HepG2 (cell line): ENCODE data around the gene NCF4. TPM values are rescaled to one million over a fixed set of nuclear protein-coding genes. Genes with fewer than 3 reads are reported as not detected.

Experiments
- ARHGAP35 ChIP-seq: sonication (generic); formaldehyde crosslinking; IDR thresholded peaks from 2 replicates; pipeline ENCODE4 v1.9.0; 2022; ENCODE audit warnings: mild to moderate bottlenecking, inconsistent platforms, moderate library complexity, missing genetic modification reagents, borderline replicate concordance
- DRAP1 ChIP-seq: IDR thresholded peaks from 2 replicates; pipeline ENCODE4 v1.6.1; 2016; ENCODE audit warnings: missing genetic modification reagents, missing compliant biosample characterization
- EHMT2 ChIP-seq: fragments of 200-600 bp; sonication (generic); IDR thresholded peaks from 2 replicates; pipeline ENCODE4 v1.7.0; 2017; ENCODE audit warnings: antibody characterized with exemption, low read depth, low read length, borderline replicate concordance
- HMG20B ChIP-seq: conservative IDR thresholded peaks from 2 replicates; pipeline ENCODE4 v1.6.1; 2016; ENCODE audit warnings: missing genetic modification reagents, missing compliant biosample characterization
- MIXL1 ChIP-seq: IDR thresholded peaks from 2 replicates; pipeline ENCODE4 v1.6.1; 2016
- POLR2G ChIP-seq: fragments of 200-400 bp; formaldehyde crosslinking; IDR thresholded peaks from 2 replicates; pipeline ENCODE4 v1.6.1; 2018; ENCODE audit warnings: mild to moderate bottlenecking, low read depth, low read length, moderate library complexity
- TEAD2 ChIP-seq: sonication (generic); formaldehyde crosslinking; IDR thresholded peaks from 2 replicates; pipeline ENCODE4 v1.9.0; 2021; ENCODE audit warnings: missing genetic modification reagents
- TGIF2 ChIP-seq: IDR thresholded peaks from 2 replicates; pipeline ENCODE4 v1.6.1; 2016; ENCODE audit warnings: control low read depth, missing compliant biosample characterization
- TP53 ChIP-seq: sonication (generic); formaldehyde crosslinking; conservative IDR thresholded peaks from 2 replicates; pipeline ENCODE4 v1.4.0; 2020; ENCODE audit warnings: missing genetic modification reagents
- ZC3H4 ChIP-seq: sonication (generic); formaldehyde crosslinking; IDR thresholded peaks from 2 replicates; pipeline ENCODE4 v1.4.0; 2020; ENCODE audit warnings: missing genetic modification reagents, borderline replicate concordance
- ZHX1 ChIP-seq: sonication (generic); formaldehyde crosslinking; IDR thresholded peaks from 2 replicates; pipeline ENCODE4 v1.8.1; 2022; ENCODE audit warnings: low read depth, mild to moderate bottlenecking, missing genetic modification reagents
- ZNF10 ChIP-seq: sonication (generic); formaldehyde crosslinking; IDR thresholded peaks from 2 replicates; pipeline ENCODE4 v1.4.0; 2020; ENCODE audit warnings: mild to moderate bottlenecking, low read depth, missing genetic modification reagents, borderline replicate concordance
- ZNF136 ChIP-seq: sonication (generic); formaldehyde crosslinking; IDR thresholded peaks from 2 replicates; pipeline ENCODE4 v1.8.1; 2022; ENCODE audit warnings: low read depth, mild to moderate bottlenecking, moderate library complexity, missing genetic modification reagents
- ZNF264 ChIP-seq: sonication (generic); formaldehyde crosslinking; IDR thresholded peaks from 2 replicates; pipeline ENCODE4 v1.4.0; 2020; ENCODE audit warnings: missing genetic modification reagents
- ZNF317 ChIP-seq: sonication (generic); formaldehyde crosslinking; IDR thresholded peaks from 2 replicates; pipeline ENCODE4 v1.5.0; 2020; ENCODE audit warnings: mild to moderate bottlenecking, missing genetic modification reagents
- ZNF501 ChIP-seq: sonication (generic); formaldehyde crosslinking; IDR thresholded peaks from 2 replicates; pipeline ENCODE4 v1.5.1; 2020; ENCODE audit warnings: mild to moderate bottlenecking, moderate library complexity, missing genetic modification reagents
- ZNF530 ChIP-seq: sonication (generic); formaldehyde crosslinking; IDR thresholded peaks from 2 replicates; pipeline ENCODE4 v1.5.0; 2020; ENCODE audit warnings: low read depth, mild to moderate bottlenecking, missing genetic modification reagents
- ZNF609 ChIP-seq: sonication (generic); formaldehyde crosslinking; IDR thresholded peaks from 2 replicates; pipeline ENCODE4 v1.4.0; 2020; ENCODE audit warnings: mild to moderate bottlenecking, missing genetic modification reagents, borderline replicate concordance
- ZNF678 ChIP-seq: sonication (generic); formaldehyde crosslinking; IDR thresholded peaks from 2 replicates; pipeline ENCODE4 v1.4.0; 2020; ENCODE audit warnings: mild to moderate bottlenecking, missing genetic modification reagents
- ZNF761 ChIP-seq: sonication (generic); formaldehyde crosslinking; conservative IDR thresholded peaks from 2 replicates; pipeline ENCODE4 v1.4.0; 2020; ENCODE audit warnings: mild to moderate bottlenecking, missing genetic modification reagents
- ZNF782 ChIP-seq: sonication (generic); formaldehyde crosslinking; IDR thresholded peaks from 2 replicates; pipeline ENCODE4 v1.4.0; 2020; ENCODE audit warnings: missing genetic modification reagents, mild to moderate bottlenecking, borderline replicate concordance
- polyA plus RNA-seq, 8 experiments: library from polyadenylated mRNA; depleted of rRNA in 3 of 8; stranded (reverse) in 7 of 8; unstranded in 1 of 8; fragments of >200 nt; fragmentation: Illumina TruSeq in 4 of 8; extraction: Trizol in 4 of 8; gene quantifications; 2 replicates each; pipeline versions ENCODE4 v1.2.1 to v1.2.3, GENCODE V29; 2011 to 2016; ENCODE audit warnings: low read depth in 4 of 8, missing spikeins in 1 of 8, mixed read lengths in 1 of 8; ENCODE audit not compliant: insufficient read depth in 1 of 8
- total RNA-seq, 5 experiments: library from RNA; depleted of rRNA; stranded (reverse); fragments of >200 nt; fragmentation: Illumina TruSeq; extraction: Trizol; gene quantifications; 2 replicates each; pipeline ENCODE4 v1.2.3, GENCODE V29; 2016; ENCODE audit warnings: low read depth in 1 of 5

The NCF4 gene
- total and polyA plus RNA-seq, 2 of the 13 experiments (the other 11 are each of a cell fraction or from before 2014, with no cell fraction given): not detected

- TF ChIP-seq ZNF609: no peak
- TF ChIP-seq ZNF10: no peak
- no peak for TF ChIP-seq ZNF678
- no peak for TF ChIP-seq ZC3H4 (CRISPR knock-in tag)
- TF ChIP-seq HMG20B: no peak
- no peak for TF ChIP-seq ZNF317 (CRISPR knock-in tag)
- 0 out of 2 replicates have a peak, but pooled peaks have one; percentile 13 for TF ChIP-seq DRAP1 (CRISPR knock-in tag)
- TF ChIP-seq ZNF136: no peak
- TF ChIP-seq POLR2G: no peak
- no peak for TF ChIP-seq ZNF501 (CRISPR knock-in tag)
- TF ChIP-seq ZNF264 (CRISPR knock-in tag): no peak
- TF ChIP-seq ZNF761 (CRISPR knock-in tag): no peak
- no peak for TF ChIP-seq TP53 (CRISPR knock-in tag)
- no peak for TF ChIP-seq TEAD2
- TF ChIP-seq MIXL1 (CRISPR knock-in tag): 0 out of 2 replicates have a peak, but pooled peaks have one; percentile 31
- no peak for TF ChIP-seq EHMT2
- TF ChIP-seq ARHGAP35 (CRISPR knock-in tag): no peak
- TF ChIP-seq ZNF782 (CRISPR knock-in tag): no peak
- no peak for TF ChIP-seq ZNF530
- no peak for TF ChIP-seq ZHX1 (CRISPR knock-in tag)
- TF ChIP-seq TGIF2 (CRISPR knock-in tag): no peak
Observed at GRCh38 chr22:36856121-36856791, 4.5 kb upstream of the NCF4 start (continued).
